ENCODE results near the gene INSYN2B.

INSYN2B gene

GRCh38 chr5:169980418-169981053, at the start of gene INSYN2B:
TSS of gene INSYN2B (minus strand) at chr5:169980495. CDS start at chr5:169883898, 96,597 bp downstream.
- H3K27me3 ChIP-seq (ENCODE audit: control insufficient read depth, insufficient read depth, low read length) = peaks cover 9% of the 10 kb centered on the region
- no peak within 1 kb of the TSS for H3K27ac ChIP-seq (ENCODE audit: low read length)
- no peaks in the 10 kb centered on the region for H3K36me3 ChIP-seq (ENCODE audit: control insufficient read depth, insufficient read depth, low read length)
- peak; percentile 82 for DNase-seq (ENCODE audit: low read depth, low spot score)
- WGBS (ENCODE audit: insufficient coverage, insufficient read length) = no CpG with 5 or more reads among the region's 11 CpGs
- H3K9me3 ChIP-seq (ENCODE audit: control insufficient read depth, insufficient read depth, low read length) = no peaks in the 10 kb centered on the region
- peaks cover 11% of the 10 kb centered on the region for H3K4me1 ChIP-seq (ENCODE audit: control insufficient read depth, insufficient read depth, low read length)
- H3K4me3 ChIP-seq (ENCODE audit: low read length) = peak within 1 kb of the TSS; percentile 9; the same call in 1 of the 2 replicates

- no peak overlapping the region for H3K4me3 ChIP-seq (ENCODE audit: low read length)
- no peak overlapping the region for H3K27ac ChIP-seq (ENCODE audit: low read length)
- no CpG with 5 or more reads among the region's 2 CpGs for WGBS (ENCODE audit: insufficient coverage, insufficient read length)
- H3K9me3 ChIP-seq (ENCODE audit: control insufficient read depth, insufficient read depth, low read length) = no peaks in the 10 kb centered on the region
- H3K36me3 ChIP-seq (ENCODE audit: control insufficient read depth, insufficient read depth, low read length) = no peaks in the 10 kb centered on the region
- H3K27me3 ChIP-seq (ENCODE audit: control insufficient read depth, insufficient read depth, low read length) = no peaks in the 10 kb centered on the region
- H3K4me1 ChIP-seq (ENCODE audit: control insufficient read depth, insufficient read depth, low read length) = no peaks in the 10 kb centered on the region
- DNase-seq (ENCODE audit: low read depth, low spot score) = no peak
These were observed 47.8 kb upstream of the INSYN2B start for GRCh38 chr5:170028124-170028523.

- no peak overlapping the region for H3K4me3 ChIP-seq (ENCODE audit: low read length)
- H3K36me3 ChIP-seq (ENCODE audit: control insufficient read depth, insufficient read depth, low read length) = no peaks in the 10 kb centered on the region
- H3K27ac ChIP-seq (ENCODE audit: low read length) = no peak overlapping the region
- no peaks in the 10 kb centered on the region for H3K9me3 ChIP-seq (ENCODE audit: control insufficient read depth, insufficient read depth, low read length)
- WGBS (ENCODE audit: insufficient coverage, insufficient read length) = no CpG with 5 or more reads among the region's 8 CpGs
- H3K27me3 ChIP-seq (ENCODE audit: control insufficient read depth, insufficient read depth, low read length) = no peaks in the 10 kb centered on the region
- no peak for DNase-seq (ENCODE audit: low read depth, low spot score)
- H3K4me1 ChIP-seq (ENCODE audit: control insufficient read depth, insufficient read depth, low read length) = no peaks in the 10 kb centered on the region
These were observed 45.6 kb upstream of the INSYN2B start for GRCh38 chr5:170025853-170026252.

- Histone ChIP-seq H3K36me3 (ENCODE audit: control insufficient read depth, insufficient read depth, low read length) (no peaks in the 10 kb centered on the region), H3K27ac (ENCODE audit: low read length) (no peak overlapping the region), H3K9me3 (ENCODE audit: control insufficient read depth, insufficient read depth, low read length) (no peaks in the 10 kb centered on the region), H3K4me1 (ENCODE audit: control insufficient read depth, insufficient read depth, low read length) (no peaks in the 10 kb centered on the region), H3K27me3 (ENCODE audit: control insufficient read depth, insufficient read depth, low read length) (no peaks in the 10 kb centered on the region), H3K4me3 (ENCODE audit: low read length) (no peak overlapping the region)
- no CpG with 5 or more reads among the region's 8 CpGs for WGBS (ENCODE audit: insufficient coverage, insufficient read length)
- DNase-seq (ENCODE audit: low read depth, low spot score) = no peak
These were observed 41.2 kb upstream of the INSYN2B start for GRCh38 chr5:170021506-170021905.

GRCh38 chr5:170020423-170020822, 40.1 kb upstream of the INSYN2B start:
- no peak for DNase-seq (ENCODE audit: low read depth, low spot score)
- Histone ChIP-seq H3K9me3 (ENCODE audit: control insufficient read depth, insufficient read depth, low read length) (no peaks in the 10 kb centered on the region), H3K27ac (ENCODE audit: low read length) (no peak overlapping the region), H3K4me3 (ENCODE audit: low read length) (no peak overlapping the region), H3K4me1 (ENCODE audit: control insufficient read depth, insufficient read depth, low read length) (no peaks in the 10 kb centered on the region), H3K27me3 (ENCODE audit: control insufficient read depth, insufficient read depth, low read length) (no peaks in the 10 kb centered on the region), H3K36me3 (ENCODE audit: control insufficient read depth, insufficient read depth, low read length) (no peaks in the 10 kb centered on the region)
- no CpG with 5 or more reads among the region's 3 CpGs for WGBS (ENCODE audit: insufficient coverage, insufficient read length)

GRCh38 chr5:170012622-170013021, 32.3 kb upstream of the INSYN2B start:
- H3K4me3 ChIP-seq (ENCODE audit: low read length) = no peak overlapping the region
- H3K27ac ChIP-seq (ENCODE audit: low read length) = no peak overlapping the region
- WGBS (ENCODE audit: insufficient coverage, insufficient read length) = no CpG with 5 or more reads among the region's 11 CpGs
- no peak for DNase-seq (ENCODE audit: low read depth, low spot score)
- H3K36me3 ChIP-seq (ENCODE audit: control insufficient read depth, insufficient read depth, low read length) = no peaks in the 10 kb centered on the region
- H3K9me3 ChIP-seq (ENCODE audit: control insufficient read depth, insufficient read depth, low read length) = no peaks in the 10 kb centered on the region
- no peaks in the 10 kb centered on the region for H3K4me1 ChIP-seq (ENCODE audit: control insufficient read depth, insufficient read depth, low read length)
- H3K27me3 ChIP-seq (ENCODE audit: control insufficient read depth, insufficient read depth, low read length) = no peaks in the 10 kb centered on the region

GRCh38 chr5:170011751-170012150, 31.5 kb upstream of the INSYN2B start:
- Histone ChIP-seq H3K4me3 (ENCODE audit: low read length) (no peak overlapping the region), H3K27ac (ENCODE audit: low read length) (no peak overlapping the region), H3K9me3 (ENCODE audit: control insufficient read depth, insufficient read depth, low read length) (no peaks in the 10 kb centered on the region), H3K4me1 (ENCODE audit: control insufficient read depth, insufficient read depth, low read length) (no peaks in the 10 kb centered on the region), H3K27me3 (ENCODE audit: control insufficient read depth, insufficient read depth, low read length) (no peaks in the 10 kb centered on the region), H3K36me3 (ENCODE audit: control insufficient read depth, insufficient read depth, low read length) (no peaks in the 10 kb centered on the region)
- WGBS (ENCODE audit: insufficient coverage, insufficient read length) = no CpG with 5 or more reads among the region's 2 CpGs
- DNase-seq (ENCODE audit: low read depth, low spot score) = no peak

- Histone ChIP-seq H3K36me3 (ENCODE audit: control insufficient read depth, insufficient read depth, low read length) (no peaks in the 10 kb centered on the region), H3K4me1 (ENCODE audit: control insufficient read depth, insufficient read depth, low read length) (no peaks in the 10 kb centered on the region), H3K4me3 (ENCODE audit: low read length) (no peak overlapping the region), H3K9me3 (ENCODE audit: control insufficient read depth, insufficient read depth, low read length) (no peaks in the 10 kb centered on the region), H3K27me3 (ENCODE audit: control insufficient read depth, insufficient read depth, low read length) (no peaks in the 10 kb centered on the region), H3K27ac (ENCODE audit: low read length) (no peak overlapping the region)
- DNase-seq (ENCODE audit: low read depth, low spot score) = no peak
- no CpG with 5 or more reads among the region's 4 CpGs for WGBS (ENCODE audit: insufficient coverage, insufficient read length)
These were observed 30.3 kb upstream of the INSYN2B start for GRCh38 chr5:170010595-170010994.

GRCh38 chr5:170008376-170008775, 28.1 kb upstream of the INSYN2B start:
- Histone ChIP-seq H3K4me1 (ENCODE audit: control insufficient read depth, insufficient read depth, low read length) (no peaks in the 10 kb centered on the region), H3K27ac (ENCODE audit: low read length) (no peak overlapping the region), H3K36me3 (ENCODE audit: control insufficient read depth, insufficient read depth, low read length) (no peaks in the 10 kb centered on the region), H3K9me3 (ENCODE audit: control insufficient read depth, insufficient read depth, low read length) (no peaks in the 10 kb centered on the region), H3K27me3 (ENCODE audit: control insufficient read depth, insufficient read depth, low read length) (no peaks in the 10 kb centered on the region), H3K4me3 (ENCODE audit: low read length) (no peak overlapping the region)
- WGBS (ENCODE audit: insufficient coverage, insufficient read length) = no CpG with 5 or more reads among the region's 6 CpGs
- no peak for DNase-seq (ENCODE audit: low read depth, low spot score)

GRCh38 chr5:170006021-170006420, 25.7 kb upstream of the INSYN2B start:
- Histone ChIP-seq H3K4me1 (ENCODE audit: control insufficient read depth, insufficient read depth, low read length) (no peaks in the 10 kb centered on the region), H3K27me3 (ENCODE audit: control insufficient read depth, insufficient read depth, low read length) (no peaks in the 10 kb centered on the region), H3K9me3 (ENCODE audit: control insufficient read depth, insufficient read depth, low read length) (no peaks in the 10 kb centered on the region), H3K27ac (ENCODE audit: low read length) (no peak overlapping the region), H3K36me3 (ENCODE audit: control insufficient read depth, insufficient read depth, low read length) (no peaks in the 10 kb centered on the region), H3K4me3 (ENCODE audit: low read length) (no peak overlapping the region)
- WGBS (ENCODE audit: insufficient coverage, insufficient read length) = no CpG with 5 or more reads among the region's 6 CpGs
- no peak for DNase-seq (ENCODE audit: low read depth, low spot score)

- WGBS (ENCODE audit: insufficient coverage, insufficient read length) = no CpG with 5 or more reads among the region's 2 CpGs
- Histone ChIP-seq H3K4me3 (ENCODE audit: low read length) (no peak overlapping the region), H3K4me1 (ENCODE audit: control insufficient read depth, insufficient read depth, low read length) (no peaks in the 10 kb centered on the region), H3K27me3 (ENCODE audit: control insufficient read depth, insufficient read depth, low read length) (no peaks in the 10 kb centered on the region; the same call in 1 of the 2 replicates), H3K9me3 (ENCODE audit: control insufficient read depth, insufficient read depth, low read length) (no peaks in the 10 kb centered on the region), H3K27ac (ENCODE audit: low read length) (no peak overlapping the region), H3K36me3 (ENCODE audit: control insufficient read depth, insufficient read depth, low read length) (no peaks in the 10 kb centered on the region)
- DNase-seq (ENCODE audit: low read depth, low spot score) = no peak
These were observed 19.9 kb upstream of the INSYN2B start for GRCh38 chr5:170000155-170000554.

Measured in iPS DF 6.9 (cell line).